C4-2B (cell line): ENCODE results near the gene UBE2J2.

Source experiments
- ZFX ChIP-seq: fragments of 450-650 bp; IDR thresholded peaks from 2 replicates; pipeline ENCODE4 v1.6.1; 2017
- TF ChIP-seq, protein P1 (sequence below): fragments of 450-650 bp; conservative IDR thresholded peaks from 2 replicates; pipeline ENCODE4 v1.5.1; 2017; ENCODE audit warnings: mild to moderate bottlenecking

DNA sequence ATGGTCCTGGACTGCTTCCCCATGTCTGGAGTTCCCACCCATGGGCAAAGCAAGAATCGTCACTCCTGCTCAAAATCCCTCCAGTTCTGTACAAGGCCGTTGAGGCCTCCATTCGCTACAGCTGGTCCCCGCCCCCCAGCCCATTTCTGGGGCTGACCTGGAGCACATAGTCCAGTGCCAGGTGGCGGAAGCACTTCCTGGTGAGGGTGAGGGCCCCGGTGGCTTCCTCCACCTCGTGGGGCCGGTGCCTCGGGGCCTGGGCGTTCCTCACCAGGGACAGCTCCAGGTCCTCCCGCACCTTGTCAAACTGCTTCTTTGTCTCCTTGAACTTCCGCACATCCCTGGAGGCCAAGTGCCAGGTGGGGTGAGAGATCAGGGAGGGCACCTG is 26.7 kb upstream of the UBE2J2 start:
- TF ChIP-seq, protein P1, sequence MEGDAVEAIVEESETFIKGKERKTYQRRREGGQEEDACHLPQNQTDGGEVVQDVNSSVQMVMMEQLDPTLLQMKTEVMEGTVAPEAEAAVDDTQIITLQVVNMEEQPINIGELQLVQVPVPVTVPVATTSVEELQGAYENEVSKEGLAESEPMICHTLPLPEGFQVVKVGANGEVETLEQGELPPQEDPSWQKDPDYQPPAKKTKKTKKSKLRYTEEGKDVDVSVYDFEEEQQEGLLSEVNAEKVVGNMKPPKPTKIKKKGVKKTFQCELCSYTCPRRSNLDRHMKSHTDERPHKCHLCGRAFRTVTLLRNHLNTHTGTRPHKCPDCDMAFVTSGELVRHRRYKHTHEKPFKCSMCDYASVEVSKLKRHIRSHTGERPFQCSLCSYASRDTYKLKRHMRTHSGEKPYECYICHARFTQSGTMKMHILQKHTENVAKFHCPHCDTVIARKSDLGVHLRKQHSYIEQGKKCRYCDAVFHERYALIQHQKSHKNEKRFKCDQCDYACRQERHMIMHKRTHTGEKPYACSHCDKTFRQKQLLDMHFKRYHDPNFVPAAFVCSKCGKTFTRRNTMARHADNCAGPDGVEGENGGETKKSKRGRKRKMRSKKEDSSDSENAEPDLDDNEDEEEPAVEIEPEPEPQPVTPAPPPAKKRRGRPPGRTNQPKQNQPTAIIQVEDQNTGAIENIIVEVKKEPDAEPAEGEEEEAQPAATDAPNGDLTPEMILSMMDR: no peak; the same call in 1 of the 2 replicates
- no peak for TF ChIP-seq ZFX
